ENCODE data around the gene SPACA9. TPM values are rescaled to one million over a fixed set of nuclear protein-coding genes. Genes with fewer than 3 reads are reported as not detected.

The SPACA9 gene
- total RNA-seq, 2 donors from 2014 or later: 2.3 TPM; not detected in 1

GRCh38 chr9:132881826-132882225 is 3.1 kb downstream of the SPACA9 start:
- no peak overlapping the region for H3K4me3 ChIP-seq
- H3K27ac ChIP-seq: no peak overlapping the region
- ATAC-seq: no peak
- no peaks in the 10 kb centered on the region for H3K9me3 ChIP-seq
- peaks cover 14% of the 10 kb centered on the region for H3K4me1 ChIP-seq
- H3K27me3 ChIP-seq: no peaks in the 10 kb centered on the region
- no peaks in the 10 kb centered on the region for H3K36me3 ChIP-seq (replicated peaks in 1 of 2; ENCODE audit: insufficient read depth in 1 of 2, low read depth in 2 of 2)
- TF ChIP-seq CTCF (IDR thresholded peaks at IDR 0.05): no peak
- TF ChIP-seq POLR2A (IDR thresholded peaks at IDR 0.05): no peak
- no peak for DNase-seq
- WGBS, 2 donors: 81 to 93% methylated on average over 3 to 6 of the region's 6 CpGs
- intact Hi-C loops (cut with DNase I): no loop called here

GRCh38 chr9:132882616-132883015 is 3.9 kb downstream of the SPACA9 start:
- Histone ChIP-seq H3K27ac (no peak overlapping the region), H3K9me3 (no peaks in the 10 kb centered on the region), H3K4me1 (peaks cover 10% of the 10 kb centered on the region), H3K4me3 (no peak overlapping the region), H3K36me3 (replicated peaks in 1 of 2; ENCODE audit: insufficient read depth in 1 of 2, low read depth in 2 of 2) (no peaks in the 10 kb centered on the region), H3K27me3 (no peaks in the 10 kb centered on the region)
- 78% methylated on average over 6 of the region's 6 CpGs for WGBS, 2 donors
- DNase-seq (no peak), ATAC-seq (no peak)
- TF ChIP-seq CTCF (IDR thresholded peaks at IDR 0.05): no peak
- no peak for TF ChIP-seq POLR2A (IDR thresholded peaks at IDR 0.05)
- intact Hi-C loops (cut with DNase I): no loop called here

- Histone ChIP-seq H3K9me3 (no peaks in the 10 kb centered on the region), H3K27ac (no peak overlapping the region), H3K27me3 (no peaks in the 10 kb centered on the region), H3K4me1 (peaks cover 7% of the 10 kb centered on the region), H3K36me3 (replicated peaks in 1 of 2; ENCODE audit: insufficient read depth in 1 of 2, low read depth in 2 of 2) (no peaks in the 10 kb centered on the region), H3K4me3 (no peak overlapping the region)
- intact Hi-C loops (cut with DNase I): no loop called here
- ATAC-seq: no peak
- WGBS, 2 donors: 86 to 90% methylated on average over 26 of the region's 27 CpGs
- no peak for DNase-seq
- no peak for TF ChIP-seq CTCF (IDR thresholded peaks at IDR 0.05)
- no peak for TF ChIP-seq POLR2A (IDR thresholded peaks at IDR 0.05)
These were observed 4.9 kb downstream of the SPACA9 start for GRCh38 chr9:132883349-132884294.

- DNase-seq (no peak), ATAC-seq (no peak)
- H3K4me1 ChIP-seq: no peaks in the 10 kb centered on the region
- 55 to 60% methylated on average over 5 to 9 of the region's 9 CpGs for WGBS, 2 donors
- no peak overlapping the region for H3K27ac ChIP-seq
- H3K4me3 ChIP-seq: no peak overlapping the region
- intact Hi-C loops (cut with DNase I): no loop called here
- no peaks in the 10 kb centered on the region for H3K36me3 ChIP-seq (replicated peaks in 1 of 2; ENCODE audit: insufficient read depth in 1 of 2, low read depth in 2 of 2)
- no peaks in the 10 kb centered on the region for H3K9me3 ChIP-seq
- TF ChIP-seq CTCF (IDR thresholded peaks at IDR 0.05) (no peak), POLR2A (IDR thresholded peaks at IDR 0.05) (no peak)
- no peaks in the 10 kb centered on the region for H3K27me3 ChIP-seq
These were observed 7.1 kb downstream of the SPACA9 start for GRCh38 chr9:132885720-132886333.
